ENCODE data around the gene CDY2A. TPM values are rescaled to one million over a fixed set of nuclear protein-coding genes. Genes with fewer than 3 reads are reported as not detected.
"Not testable (repeated sequence)": the region's sequence is repeated elsewhere in the genome, so short reads cannot be mapped to it uniquely, and the experiment has no call there.

CDY2A gene
- total RNA-seq, 1 experiment from 2014 or later: not detected

- H3K27ac Mint-ChIP-seq (ENCODE audit: low read depth, unreplicated experiment); intact Hi-C loops (cut with micrococcal nuclease); H3K4me3 Mint-ChIP-seq (ENCODE audit: unreplicated experiment); H3K9me3 Mint-ChIP-seq (ENCODE audit: unreplicated experiment); H3K27me3 Mint-ChIP-seq (ENCODE audit: insufficient read depth, unreplicated experiment); CTCF ChIA-PET; H3K36me3 Mint-ChIP-seq (ENCODE audit: insufficient read depth, unreplicated experiment); DNase-seq (ENCODE audit: unreplicated experiment); BruUV-seq (replicated peaks); H3K4me1 Mint-ChIP-seq (ENCODE audit: insufficient read depth, unreplicated experiment); POLR2A ChIA-PET: not testable (repeated sequence)
Observed at GRCh38 chrY:18048149-18049040, 22.8 kb downstream of the CDY2A start.

GRCh38 chrY:18049061-18049460 is 23.5 kb downstream of the CDY2A start:
- H3K36me3 Mint-ChIP-seq (ENCODE audit: insufficient read depth, unreplicated experiment); H3K9me3 Mint-ChIP-seq (ENCODE audit: unreplicated experiment); POLR2A ChIA-PET; H3K27me3 Mint-ChIP-seq (ENCODE audit: insufficient read depth, unreplicated experiment); H3K27ac Mint-ChIP-seq (ENCODE audit: low read depth, unreplicated experiment); H3K4me1 Mint-ChIP-seq (ENCODE audit: insufficient read depth, unreplicated experiment); H3K4me3 Mint-ChIP-seq (ENCODE audit: unreplicated experiment); intact Hi-C loops (cut with micrococcal nuclease); CTCF ChIA-PET; BruUV-seq (replicated peaks); DNase-seq (ENCODE audit: unreplicated experiment): not testable (repeated sequence)

GRCh38 chrY:18056473-18056872 is 30.9 kb downstream of the CDY2A start:
- CTCF ChIA-PET; H3K4me1 Mint-ChIP-seq (ENCODE audit: insufficient read depth, unreplicated experiment); H3K36me3 Mint-ChIP-seq (ENCODE audit: insufficient read depth, unreplicated experiment); BruUV-seq (replicated peaks); H3K4me3 Mint-ChIP-seq (ENCODE audit: unreplicated experiment); H3K27ac Mint-ChIP-seq (ENCODE audit: low read depth, unreplicated experiment); H3K27me3 Mint-ChIP-seq (ENCODE audit: insufficient read depth, unreplicated experiment); POLR2A ChIA-PET; H3K9me3 Mint-ChIP-seq (ENCODE audit: unreplicated experiment); intact Hi-C loops (cut with micrococcal nuclease); DNase-seq (ENCODE audit: unreplicated experiment): not testable (repeated sequence)

- H3K27me3 Mint-ChIP-seq (ENCODE audit: insufficient read depth, unreplicated experiment); CTCF ChIA-PET; H3K27ac Mint-ChIP-seq (ENCODE audit: low read depth, unreplicated experiment); intact Hi-C loops (cut with micrococcal nuclease); POLR2A ChIA-PET; DNase-seq (ENCODE audit: unreplicated experiment); H3K9me3 Mint-ChIP-seq (ENCODE audit: unreplicated experiment); H3K36me3 Mint-ChIP-seq (ENCODE audit: insufficient read depth, unreplicated experiment); H3K4me3 Mint-ChIP-seq (ENCODE audit: unreplicated experiment); BruUV-seq (replicated peaks); H3K4me1 Mint-ChIP-seq (ENCODE audit: insufficient read depth, unreplicated experiment): not testable (repeated sequence)
Observed at GRCh38 chrY:18073464-18073863, 47.9 kb downstream of the CDY2A start.

Other genes with a start within 250 kb of the CDY2A start
- gene CDY2B, start 145.6 kb upstream of the CDY2A start, total RNA-seq (2022): not detected in 2 replicates